ENCODE measurements around the gene MARVELD1. TPM values are rescaled to one million over a fixed set of nuclear protein-coding genes. Genes with fewer than 3 reads are reported as not detected.

MARVELD1 gene
- polyA plus RNA-seq (2011; rRNA removed) (29.1 and 30.9 TPM in 2 replicates), polyA plus RNA-seq (2017; fragmentation: RNase III; extraction: RNeasy Plus Mini Kit Qiagen cat#74134 plus additional on column Dnase treatment) (27.4 to 31.7 TPM (median 31.3 TPM) in 3 replicates), polyA minus RNA-seq (2011; rRNA and poly(A)+ RNA removed) (18.4 and 18.9 TPM in 2 replicates)
- polyA plus RNA-seq (2012; cell fraction: cytosol; rRNA removed), result 24.7 and 37.8 TPM in 2 replicates
- 32.9 and 38.3 TPM in 2 replicates for polyA plus RNA-seq (2012; cell fraction: nucleus; rRNA removed)

DNA sequence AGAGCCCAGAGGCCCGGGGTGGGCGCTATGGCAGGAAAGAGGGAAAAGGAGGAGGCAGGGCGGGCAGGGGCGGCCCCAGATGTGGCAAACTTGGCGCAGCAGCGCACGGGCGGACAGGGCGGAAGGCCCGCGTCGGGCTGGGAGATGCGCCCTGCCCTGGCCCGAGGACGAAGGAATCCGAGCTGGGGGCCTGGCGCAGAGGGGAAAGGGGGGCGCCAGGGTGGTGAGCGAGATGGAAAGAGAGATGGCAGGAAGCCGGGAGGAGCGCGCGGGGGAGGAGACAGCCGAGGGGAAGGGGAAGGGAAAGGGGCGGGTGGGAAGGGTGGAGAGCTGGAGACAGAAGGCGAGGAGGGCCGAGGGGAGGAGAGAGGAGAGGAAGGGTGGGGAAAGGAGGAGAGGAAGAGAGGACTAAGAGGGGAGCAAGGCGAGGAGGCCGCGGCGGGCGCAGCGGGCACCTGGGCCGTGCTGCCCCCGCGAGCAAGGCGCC, at the start of gene MARVELD1:
MARVELD1 (plus strand) TSS at position 392 of the 487 bp plus-strand sequence. CDS start 147 bp downstream, outside the sequence.
- Histone ChIP-seq H3K4me2 (peak within 1 kb of the TSS; percentile 96), H3K4me3 (peak within 1 kb of the TSS; percentile 68), H3K4me1 (peaks cover 43% of the 10 kb centered on the region), H3K9me3 (no peaks in the 10 kb centered on the region), H3K27ac (peak within 1 kb of the TSS; percentile 94 to 95)
- CTCF ChIA-PET, result interaction anchor here (1.0 to 36.9 kb wide), 7 partner anchors 3 to 156 kb away, joined by 3 to 1127 read pairs (median 7); partner anchors contain the start of genes AVPI1, MARVELD1 and ZFYVE27
- FAIRE-seq, result no peak
- POLR2A ChIA-PET, result interaction anchor here (0.6 to 4.1 kb wide), 12 partner anchors 9 to 36 kb away, joined by 3 to 53 read pairs (median 7); partner anchors contain the start of genes AVPI1 and ZFYVE27
- TF ChIP-seq, protein P1, sequence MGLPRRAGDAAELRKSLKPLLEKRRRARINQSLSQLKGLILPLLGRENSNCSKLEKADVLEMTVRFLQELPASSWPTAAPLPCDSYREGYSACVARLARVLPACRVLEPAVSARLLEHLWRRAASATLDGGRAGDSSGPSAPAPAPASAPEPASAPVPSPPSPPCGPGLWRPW (IDR thresholded peaks at IDR 0.05), result no peak
- no peak for TF ChIP-seq JUNB (IDR thresholded peaks at IDR 0.05)
- TF ChIP-seq ZNF302 (CRISPR knock-in tag; IDR thresholded peaks at IDR 0.05), result no peak
- TF ChIP-seq RNF2 (IDR thresholded peaks at IDR 0.05; ENCODE audit: borderline replicate concordance, low read depth), result no peak
- no peak for TF ChIP-seq RFX5 (IDR thresholded peaks at IDR 0.05)
- no peak for TF ChIP-seq MYC (IDR thresholded peaks at IDR 0.05; ENCODE audit: borderline replicate concordance, low read length)
- TF ChIP-seq TFCP2L1 (CRISPR knock-in tag; IDR thresholded peaks at IDR 0.05), result no peak
- TF ChIP-seq POLR2A (IDR thresholded peaks at IDR 0.05; ENCODE audit: low read length), result peak; percentile 92
- TF ChIP-seq POLR2AphosphoS2 (conservative IDR thresholded peaks at IDR 0.05; ENCODE audit: low read length), result no peak
- no peak for TF ChIP-seq RARB (CRISPR knock-in tag; IDR thresholded peaks at IDR 0.05)
- TF ChIP-seq ZFP36 (IDR thresholded peaks at IDR 0.05; ENCODE audit: borderline replicate concordance, partially characterized antibody), result no peak
- TF ChIP-seq FOSL2 (IDR thresholded peaks at IDR 0.05), result no peak
- no peak for TF ChIP-seq FOSL2 (CRISPR knock-in tag; IDR thresholded peaks at IDR 0.05)
- TF ChIP-seq KDM1A (IDR thresholded peaks at IDR 0.05; ENCODE audit: low read depth), result no peak
- no peak for TF ChIP-seq KDM5A (IDR thresholded peaks at IDR 0.05)
- TF ChIP-seq ZC3H11A (IDR thresholded peaks at IDR 0.05), result no peak
- TF ChIP-seq, protein P2, sequence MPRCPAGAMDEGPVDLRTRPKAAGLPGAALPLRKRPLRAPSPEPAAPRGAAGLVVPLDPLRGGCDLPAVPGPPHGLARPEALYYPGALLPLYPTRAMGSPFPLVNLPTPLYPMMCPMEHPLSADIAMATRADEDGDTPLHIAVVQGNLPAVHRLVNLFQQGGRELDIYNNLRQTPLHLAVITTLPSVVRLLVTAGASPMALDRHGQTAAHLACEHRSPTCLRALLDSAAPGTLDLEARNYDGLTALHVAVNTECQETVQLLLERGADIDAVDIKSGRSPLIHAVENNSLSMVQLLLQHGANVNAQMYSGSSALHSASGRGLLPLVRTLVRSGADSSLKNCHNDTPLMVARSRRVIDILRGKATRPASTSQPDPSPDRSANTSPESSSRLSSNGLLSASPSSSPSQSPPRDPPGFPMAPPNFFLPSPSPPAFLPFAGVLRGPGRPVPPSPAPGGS (IDR thresholded peaks at IDR 0.05), result peak; percentile 60; the same call in 1 of the 3 replicates
- no peak for TF ChIP-seq NR3C1 (IDR thresholded peaks at IDR 0.05)
- no peak for TF ChIP-seq RCOR1 (IDR thresholded peaks at IDR 0.05; ENCODE audit: low read depth, low read length)
- TF ChIP-seq, protein P3, sequence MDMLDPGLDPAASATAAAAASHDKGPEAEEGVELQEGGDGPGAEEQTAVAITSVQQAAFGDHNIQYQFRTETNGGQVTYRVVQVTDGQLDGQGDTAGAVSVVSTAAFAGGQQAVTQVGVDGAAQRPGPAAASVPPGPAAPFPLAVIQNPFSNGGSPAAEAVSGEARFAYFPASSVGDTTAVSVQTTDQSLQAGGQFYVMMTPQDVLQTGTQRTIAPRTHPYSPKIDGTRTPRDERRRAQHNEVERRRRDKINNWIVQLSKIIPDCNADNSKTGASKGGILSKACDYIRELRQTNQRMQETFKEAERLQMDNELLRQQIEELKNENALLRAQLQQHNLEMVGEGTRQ (IDR thresholded peaks at IDR 0.05), result no peak
- no peak for TF ChIP-seq NPAS2 (CRISPR knock-in tag; IDR thresholded peaks at IDR 0.05; ENCODE audit: borderline replicate concordance)
- TF ChIP-seq PHF8 (IDR thresholded peaks at IDR 0.05; ENCODE audit: borderline replicate concordance, low read depth), result no peak
- TF ChIP-seq JUN (IDR thresholded peaks at IDR 0.05), result peak; percentile 41 to 68; a peak in 1 of 5 replicates
- TF ChIP-seq CEBPB (IDR thresholded peaks at IDR 0.05), result no peak
- no peak for TF ChIP-seq EP300 (IDR thresholded peaks at IDR 0.05)
- no peak for TF ChIP-seq EHMT2 (IDR thresholded peaks at IDR 0.05; ENCODE audit: low read depth)
- TF ChIP-seq FOXS1 (CRISPR knock-in tag; IDR thresholded peaks at IDR 0.05), result no peak
- TF ChIP-seq GATA3 (IDR thresholded peaks at IDR 0.05; ENCODE audit: borderline replicate concordance), result no peak
- peak; percentile 53 to 66 for ATAC-seq
- DNase-seq (ENCODE audit: low read depth in 1 of 2, low spot score in 1 of 2), result peak; percentile 76 to 81
- 5% methylated on average over 32 of the region's 37 CpGs for WGBS (ENCODE audit: missing lambda C conversion rate)
